Measurements from ENCODE around the gene CR1L.

DNA sequence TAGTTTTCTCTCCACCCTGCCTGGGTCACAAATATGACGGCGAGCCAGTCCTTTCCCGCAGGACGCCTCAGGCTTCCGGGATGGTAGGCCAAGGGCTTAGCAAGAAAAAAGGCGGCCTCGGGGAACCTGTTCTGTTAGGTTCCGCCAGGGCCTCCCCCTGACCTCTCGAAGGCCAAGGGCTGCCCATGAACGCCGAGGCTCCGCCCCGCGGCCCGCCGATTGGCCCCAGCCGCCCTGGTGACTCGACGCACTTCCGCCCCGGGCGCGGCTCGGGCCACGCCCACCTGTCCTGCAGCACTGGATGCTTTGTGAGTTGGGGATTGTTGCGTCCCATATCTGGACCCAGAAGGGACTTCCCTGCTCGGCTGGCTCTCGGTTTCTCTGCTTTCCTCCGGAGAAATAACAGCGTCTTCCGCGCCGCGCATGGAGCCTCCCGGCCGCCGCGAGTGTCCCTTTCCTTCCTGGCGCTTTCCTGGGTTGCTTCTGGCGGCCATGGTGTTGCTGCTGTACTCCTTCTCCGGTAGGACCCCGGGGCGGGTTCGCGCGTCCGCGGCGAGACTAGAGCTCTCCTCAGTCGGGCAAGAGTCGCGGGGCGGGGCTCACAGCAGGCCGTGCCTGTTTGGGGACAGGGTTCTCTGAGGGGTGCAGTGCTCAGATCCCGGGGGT lies 107.0 kb downstream of the CR1L start, which contains the start of gene CD46:
- TF ChIP-seq, protein P1, sequence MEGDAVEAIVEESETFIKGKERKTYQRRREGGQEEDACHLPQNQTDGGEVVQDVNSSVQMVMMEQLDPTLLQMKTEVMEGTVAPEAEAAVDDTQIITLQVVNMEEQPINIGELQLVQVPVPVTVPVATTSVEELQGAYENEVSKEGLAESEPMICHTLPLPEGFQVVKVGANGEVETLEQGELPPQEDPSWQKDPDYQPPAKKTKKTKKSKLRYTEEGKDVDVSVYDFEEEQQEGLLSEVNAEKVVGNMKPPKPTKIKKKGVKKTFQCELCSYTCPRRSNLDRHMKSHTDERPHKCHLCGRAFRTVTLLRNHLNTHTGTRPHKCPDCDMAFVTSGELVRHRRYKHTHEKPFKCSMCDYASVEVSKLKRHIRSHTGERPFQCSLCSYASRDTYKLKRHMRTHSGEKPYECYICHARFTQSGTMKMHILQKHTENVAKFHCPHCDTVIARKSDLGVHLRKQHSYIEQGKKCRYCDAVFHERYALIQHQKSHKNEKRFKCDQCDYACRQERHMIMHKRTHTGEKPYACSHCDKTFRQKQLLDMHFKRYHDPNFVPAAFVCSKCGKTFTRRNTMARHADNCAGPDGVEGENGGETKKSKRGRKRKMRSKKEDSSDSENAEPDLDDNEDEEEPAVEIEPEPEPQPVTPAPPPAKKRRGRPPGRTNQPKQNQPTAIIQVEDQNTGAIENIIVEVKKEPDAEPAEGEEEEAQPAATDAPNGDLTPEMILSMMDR (conservative IDR thresholded peaks at IDR 0.05; ENCODE audit: low read depth, low read length), result no peak
- no peak for TF ChIP-seq EZH2 (IDR thresholded peaks at IDR 0.05; ENCODE audit: borderline replicate concordance, low read depth, low read length, poor library complexity, severe bottlenecking)

All from A673 (cell line).